Measurements from ENCODE around the gene MID1.

The MID1 gene

GRCh38 chrX:10620121-10620699, at the start of gene MID1:
Gene MID1, minus strand, starts transcription at chrX:10620585. Its CDS starts 53,038 bp downstream, at chrX:10567547.
- DNase-seq (ENCODE audit: low read depth in 2 of 2), result no peak

GRCh38 chrX:10667143-10667542, 46.8 kb upstream of the MID1 start:
- no peak for DNase-seq (ENCODE audit: low read depth in 2 of 2)

GRCh38 chrX:10666102-10666501, 45.7 kb upstream of the MID1 start:
- no peak for DNase-seq (ENCODE audit: low read depth in 2 of 2)

GRCh38 chrX:10665681-10666080, 45.3 kb upstream of the MID1 start:
- no peak for DNase-seq (ENCODE audit: low read depth in 2 of 2)

- no peak for DNase-seq (ENCODE audit: low read depth in 2 of 2)
These were observed 39.8 kb upstream of the MID1 start for GRCh38 chrX:10660171-10660570.

- DNase-seq (ENCODE audit: low read depth in 2 of 2), result no peak
These were observed 35.8 kb upstream of the MID1 start for GRCh38 chrX:10656214-10656613.

GRCh38 chrX:10654960-10655359, 34.6 kb upstream of the MID1 start:
- no peak for DNase-seq (ENCODE audit: low read depth in 2 of 2)

- DNase-seq (ENCODE audit: low read depth in 2 of 2), result no peak
These were observed 32.9 kb upstream of the MID1 start for GRCh38 chrX:10653302-10653701.

GRCh38 chrX:10649265-10649664, 28.9 kb upstream of the MID1 start:
- DNase-seq (ENCODE audit: low read depth in 2 of 2), result no peak

GRCh38 chrX:10648614-10649013, 28.2 kb upstream of the MID1 start:
- no peak for DNase-seq (ENCODE audit: low read depth in 2 of 2)

GRCh38 chrX:10636851-10637250, 16.5 kb upstream of the MID1 start:
- DNase-seq (ENCODE audit: low read depth in 2 of 2), result no peak

- DNase-seq (ENCODE audit: low read depth in 2 of 2), result no peak
These were observed 16.0 kb upstream of the MID1 start for GRCh38 chrX:10636337-10636736.

GRCh38 chrX:10634392-10635161, 14.2 kb upstream of the MID1 start:
- DNase-seq (ENCODE audit: low read depth in 2 of 2), result no peak

- no peak for DNase-seq (ENCODE audit: low read depth in 2 of 2)
These were observed 13.3 kb upstream of the MID1 start for GRCh38 chrX:10633722-10634121.

GRCh38 chrX:10631416-10632145, 11.2 kb upstream of the MID1 start:
- no peak for DNase-seq (ENCODE audit: low read depth in 2 of 2)

GRCh38 chrX:10630320-10630719, 9.9 kb upstream of the MID1 start:
- DNase-seq (ENCODE audit: low read depth in 2 of 2), result no peak

GRCh38 chrX:10629905-10630304, 9.5 kb upstream of the MID1 start:
- no peak for DNase-seq (ENCODE audit: low read depth in 2 of 2)

- no peak for DNase-seq (ENCODE audit: low read depth in 2 of 2)
These were observed 8.5 kb upstream of the MID1 start for GRCh38 chrX:10628906-10629305.

GRCh38 chrX:10622197-10622596, 1.8 kb upstream of the MID1 start:
- DNase-seq (ENCODE audit: low read depth in 2 of 2), result no peak

- DNase-seq (ENCODE audit: low read depth in 2 of 2), result no peak
These were observed 849 bp downstream of the MID1 start for GRCh38 chrX:10619425-10620046.

GRCh38 chrX:10618961-10619360, 1.4 kb downstream of the MID1 start:
- DNase-seq (ENCODE audit: low read depth in 2 of 2), result no peak

GRCh38 chrX:10617999-10618351, 2.4 kb downstream of the MID1 start:
- no peak for DNase-seq (ENCODE audit: low read depth in 2 of 2)

Measured in stimulated activated CD4-positive, alpha-beta T cell treated with anti-CD3 and anti-CD28 coated beads, Interleukin-1b, Interleukin-23, amount 100 ng/mL, for 4 hours (primary cell).